ENCODE measurements around the gene TBC1D22A. TPM values are rescaled to one million over a fixed set of nuclear protein-coding genes. Genes with fewer than 3 reads are reported as not detected.

Gene TBC1D22A
- total RNA-seq, 4 donors from 2014 or later: 16.2 to 22.2 (median 17.8) TPM

DNA sequence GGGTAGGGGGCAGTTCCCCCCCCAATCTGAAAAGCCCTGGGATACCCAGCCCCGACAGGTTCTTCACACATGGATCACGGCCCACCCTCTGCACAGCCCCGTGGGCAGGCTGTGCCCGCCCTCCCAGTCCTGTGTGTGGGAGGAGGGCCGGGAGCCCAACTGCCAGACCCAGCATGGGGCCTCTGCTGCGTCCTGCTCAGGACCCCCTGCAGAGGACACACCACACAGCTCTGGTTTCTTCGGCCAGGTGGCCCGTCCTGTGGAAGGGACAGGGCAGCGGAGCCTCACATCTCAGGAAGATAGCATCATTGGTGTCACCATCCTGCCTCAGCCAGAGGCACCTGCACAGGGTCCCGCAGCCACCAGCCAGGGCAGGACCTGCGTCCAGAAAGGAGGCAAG is 396.0 kb downstream of the TBC1D22A start:
- no peak for ATAC-seq
- H3K9me3 ChIP-seq: no peaks in the 10 kb centered on the region
- TF ChIP-seq EP300 (IDR thresholded peaks at IDR 0.05): no peak
- TF ChIP-seq, protein P1, sequence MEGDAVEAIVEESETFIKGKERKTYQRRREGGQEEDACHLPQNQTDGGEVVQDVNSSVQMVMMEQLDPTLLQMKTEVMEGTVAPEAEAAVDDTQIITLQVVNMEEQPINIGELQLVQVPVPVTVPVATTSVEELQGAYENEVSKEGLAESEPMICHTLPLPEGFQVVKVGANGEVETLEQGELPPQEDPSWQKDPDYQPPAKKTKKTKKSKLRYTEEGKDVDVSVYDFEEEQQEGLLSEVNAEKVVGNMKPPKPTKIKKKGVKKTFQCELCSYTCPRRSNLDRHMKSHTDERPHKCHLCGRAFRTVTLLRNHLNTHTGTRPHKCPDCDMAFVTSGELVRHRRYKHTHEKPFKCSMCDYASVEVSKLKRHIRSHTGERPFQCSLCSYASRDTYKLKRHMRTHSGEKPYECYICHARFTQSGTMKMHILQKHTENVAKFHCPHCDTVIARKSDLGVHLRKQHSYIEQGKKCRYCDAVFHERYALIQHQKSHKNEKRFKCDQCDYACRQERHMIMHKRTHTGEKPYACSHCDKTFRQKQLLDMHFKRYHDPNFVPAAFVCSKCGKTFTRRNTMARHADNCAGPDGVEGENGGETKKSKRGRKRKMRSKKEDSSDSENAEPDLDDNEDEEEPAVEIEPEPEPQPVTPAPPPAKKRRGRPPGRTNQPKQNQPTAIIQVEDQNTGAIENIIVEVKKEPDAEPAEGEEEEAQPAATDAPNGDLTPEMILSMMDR (IDR thresholded peaks at IDR 0.05): no peak
- peaks cover 0 to 20% (median 6%) of the 10 kb centered on the region in 3 donors for H3K4me1 ChIP-seq
- peaks cover 0 to 8% of the 10 kb centered on the region in 2 donors for H3K36me3 ChIP-seq
- H3K27me3 ChIP-seq: no peaks in the 10 kb centered on the region
- H3K4me3 ChIP-seq: no peak overlapping the region
- WGBS, 2 donors (ENCODE audit: low coverage in 1 of 2): 100% methylated on average over 2 of the region's 11 CpGs; no CpG with 5 or more reads in 1 of the 2 donors
- no peak overlapping the region for H3K27ac ChIP-seq

DNA sequence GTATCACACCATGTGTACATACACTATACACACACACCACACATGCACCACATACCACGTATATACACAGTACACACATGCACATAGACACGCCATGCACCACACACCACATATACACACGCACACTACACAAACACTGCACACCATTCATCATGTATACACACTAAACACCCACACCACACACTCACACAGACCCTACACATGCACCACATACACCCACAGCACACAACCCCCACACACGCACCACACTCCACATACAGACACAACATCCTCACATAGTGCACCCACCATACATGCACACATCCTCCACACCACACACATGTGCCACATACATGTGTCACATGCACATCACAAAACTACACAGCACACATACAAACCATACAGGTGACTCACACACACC is 397.1 kb downstream of the TBC1D22A start:
- no peak overlapping the region for H3K4me3 ChIP-seq
- TF ChIP-seq EP300 (IDR thresholded peaks at IDR 0.05) (no peak), POLR2A (IDR thresholded peaks at IDR 0.05) (no peak), POLR2AphosphoS5 (IDR thresholded peaks at IDR 0.05) (no peak)
- TF ChIP-seq, protein P1 (IDR thresholded peaks at IDR 0.05): no peak

DNA sequence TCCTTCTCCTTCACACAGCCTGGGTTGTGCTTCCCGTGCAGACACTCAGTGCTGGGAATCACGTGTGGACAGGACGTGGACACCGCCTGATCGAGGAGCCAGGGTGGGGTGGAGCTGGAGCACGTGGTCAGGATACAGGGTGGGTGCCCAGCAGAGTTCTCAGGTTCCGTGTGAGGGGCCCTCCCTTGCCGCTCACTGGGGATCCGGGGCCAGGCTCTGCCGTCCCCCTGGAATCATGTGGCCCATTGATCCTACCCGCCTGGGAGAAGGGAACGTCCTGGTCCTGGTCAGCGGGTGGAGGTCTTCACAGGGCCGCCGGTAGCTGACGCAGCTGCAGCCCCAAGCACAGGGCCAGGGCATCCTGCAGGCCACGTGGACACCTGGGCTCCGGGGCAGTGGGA is 397.7 kb downstream of the TBC1D22A start:
- no peak overlapping the region for H3K4me3 ChIP-seq
- H3K4me1 ChIP-seq: peaks cover 0 to 7% (median 0%) of the 10 kb centered on the region in 3 donors
- ATAC-seq: no peak
- H3K27me3 ChIP-seq: no peaks in the 10 kb centered on the region
- no peaks in the 10 kb centered on the region for H3K9me3 ChIP-seq
- no CpG with 5 or more reads among the region's 18 CpGs for WGBS, 2 donors (ENCODE audit: low coverage in 1 of 2)
- H3K36me3 ChIP-seq: peaks cover 0 to 15% of the 10 kb centered on the region in 2 donors
- TF ChIP-seq EP300 (IDR thresholded peaks at IDR 0.05) (no peak), POLR2A (IDR thresholded peaks at IDR 0.05) (no peak), POLR2AphosphoS5 (IDR thresholded peaks at IDR 0.05) (no peak)
- TF ChIP-seq, protein P1 (IDR thresholded peaks at IDR 0.05): no peak
- no peak overlapping the region for H3K27ac ChIP-seq

More for the DNA sequence above, 397.1 kb downstream of the TBC1D22A start:
- Histone ChIP-seq H3K27me3 (no peaks in the 10 kb centered on the region), H3K9me3 (no peaks in the 10 kb centered on the region), H3K36me3 (peaks cover 0 to 15% of the 10 kb centered on the region in 2 donors), H3K4me1 (peaks cover 0 to 13% (median under 1%) of the 10 kb centered on the region in 3 donors), H3K27ac (no peak overlapping the region)
- ATAC-seq: no peak
- WGBS, 2 donors (ENCODE audit: low coverage in 1 of 2): 95 to 100% methylated on average over 4 of the region's 4 CpGs

DNA sequence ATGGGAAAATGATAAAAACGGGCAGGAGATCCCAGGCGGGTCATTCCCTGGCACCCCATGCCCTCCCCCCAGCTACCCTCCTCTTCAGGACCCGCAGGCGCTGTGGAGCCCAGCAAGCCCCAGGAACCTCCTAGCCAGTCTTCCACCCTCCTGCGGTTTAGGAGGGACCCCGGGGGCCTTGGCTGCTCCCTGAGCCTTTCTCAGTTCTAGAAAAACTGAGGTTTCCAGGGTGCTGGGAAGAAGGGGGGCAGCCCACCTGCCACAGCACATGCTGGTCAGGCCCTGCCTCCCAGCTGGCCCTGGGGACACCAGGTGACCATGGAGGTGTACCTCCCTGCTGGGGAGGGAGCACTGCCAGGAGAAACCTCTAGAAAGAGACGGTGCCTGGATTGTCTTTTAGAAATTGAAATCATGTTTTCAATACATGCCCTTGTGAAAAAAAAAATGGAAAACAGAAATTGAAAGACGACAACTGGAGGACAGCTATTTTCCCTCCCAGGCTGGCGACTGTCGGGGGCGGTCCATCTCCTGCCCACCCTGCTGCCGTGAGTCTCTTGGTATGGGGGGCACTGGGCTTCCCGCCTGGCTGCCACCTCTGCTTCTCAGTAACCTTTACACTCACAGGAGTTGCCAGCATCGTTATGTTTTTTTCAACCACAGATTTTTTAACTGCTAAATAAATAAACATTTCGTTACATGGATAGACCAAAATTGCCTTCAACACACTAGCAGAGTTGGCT is 398.5 kb downstream of the TBC1D22A start:
- no peak for TF ChIP-seq POLR2A (IDR thresholded peaks at IDR 0.05)
- TF ChIP-seq, protein P1 (IDR thresholded peaks at IDR 0.05): no peak
- no peak for TF ChIP-seq POLR2AphosphoS5 (IDR thresholded peaks at IDR 0.05)
- TF ChIP-seq EP300 (IDR thresholded peaks at IDR 0.05): no peak
- Histone ChIP-seq H3K36me3 (peaks cover 0 to 15% of the 10 kb centered on the region in 2 donors), H3K4me1 (peaks cover 0 to 3% (median 0%) of the 10 kb centered on the region in 3 donors), H3K4me3 (no peak overlapping the region), H3K27ac (no peak overlapping the region), H3K27me3 (no peaks in the 10 kb centered on the region), H3K9me3 (no peaks in the 10 kb centered on the region)
- no peak for ATAC-seq
- WGBS, 2 donors (ENCODE audit: low coverage in 1 of 2): 67 to 78% methylated on average over 8 to 12 of the region's 15 CpGs

DNA sequence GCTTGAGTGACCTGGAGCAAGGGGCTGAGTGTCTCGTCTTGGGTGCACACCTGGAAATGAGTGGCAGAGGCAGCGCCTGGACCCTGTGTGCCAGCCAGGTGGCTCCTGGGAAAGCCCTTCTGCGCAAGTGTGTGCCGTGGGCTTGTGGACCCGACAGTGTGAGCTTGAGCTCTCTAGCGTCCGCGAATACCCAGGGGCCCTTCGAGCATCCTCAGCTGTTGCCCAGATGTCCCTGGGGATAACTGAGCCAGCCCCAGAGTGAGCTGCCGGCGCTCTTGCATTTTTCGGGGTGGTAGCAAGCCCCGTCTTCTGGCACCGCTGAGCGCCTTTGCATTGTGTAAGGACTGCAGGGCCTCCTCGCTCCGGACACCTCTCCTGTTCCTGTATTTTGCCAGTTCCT is 399.2 kb downstream of the TBC1D22A start:
- Histone ChIP-seq H3K4me3 (no peak overlapping the region), H3K27me3 (no peaks in the 10 kb centered on the region), H3K27ac (no peak overlapping the region), H3K36me3 (peaks cover 0 to 15% of the 10 kb centered on the region in 2 donors), H3K4me1 (peaks cover 0 to 3% (median 0%) of the 10 kb centered on the region in 3 donors), H3K9me3 (no peaks in the 10 kb centered on the region)
- 81 to 83% methylated on average over 4 to 15 of the region's 17 CpGs for WGBS, 2 donors (ENCODE audit: low coverage in 1 of 2)
- TF ChIP-seq POLR2A (IDR thresholded peaks at IDR 0.05): no peak
- TF ChIP-seq POLR2AphosphoS5 (IDR thresholded peaks at IDR 0.05): no peak
- no peak for TF ChIP-seq EP300 (IDR thresholded peaks at IDR 0.05)
- TF ChIP-seq, protein P1 (IDR thresholded peaks at IDR 0.05): no peak
- no peak for ATAC-seq

Measured in gastroesophageal sphincter (tissue), 4 donors.